BJ (cell line): ENCODE data around the gene ITGB6. TPM values are rescaled to one million over a fixed set of nuclear protein-coding genes. Genes with fewer than 3 reads are reported as not detected.

ENCODE experiments used
- CTCF ChIA-PET: fragments of 350-600 bp; formaldehyde crosslinking; extraction: SDS; loops from one replicate; lab custom pipeline; 2021; ENCODE audit warnings: antibody characterized with exemption, inconsistent platforms; lab: Yijun Ruan, JAX
- POLR2A ChIA-PET: fragments of 300-600 bp; sonication (Branson Sonifier 250); formaldehyde crosslinking; extraction: SDS; loops from one replicate; lab custom pipeline; 2021; ENCODE audit warnings: antibody characterized with exemption; lab: Charles Lee
- DNase-seq: peaks from one replicate; pipeline ENCODE4 v3.0.0-alpha.2; 2011; ENCODE audit warnings: low read depth
- H3K27me3 ChIP-seq: 2 replicates; pipeline ENCODE4 v1.6.0; 2011; ENCODE audit warnings: low read length; ENCODE audit not compliant: control insufficient read depth, insufficient read depth
- H3K36me3 ChIP-seq: 2 replicates; pipeline ENCODE4 v1.5.1; 2011; ENCODE audit warnings: low read length; ENCODE audit not compliant: control insufficient read depth, insufficient read depth
- H3K4me3 ChIP-seq: 2 replicates; pipeline ENCODE4 v1.5.1; 2011; ENCODE audit warnings: low read depth, mild to moderate bottlenecking, control low read depth, low read length
- CTCF ChIP-seq: IDR thresholded peaks from 2 replicates; pipeline ENCODE4 v1.5.1; 2011; ENCODE audit warnings: low read depth, mild to moderate bottlenecking, control low read depth, inconsistent platforms, low read length, moderate library complexity; ENCODE audit not compliant: insufficient read depth
- polyA plus RNA-seq: library from polyadenylated mRNA; depleted of rRNA; stranded (reverse); fragments of >200 nt; gene quantifications from 2 replicates; pipeline ENCODE4 v1.2.3, GENCODE V29; 2011

Gene ITGB6
- polyA plus RNA-seq, 1 experiment, result 0.01 TPM

- POLR2A ChIA-PET, result no interaction called here
- no peaks in the 10 kb centered on the region for H3K36me3 ChIP-seq
- no peak for TF ChIP-seq CTCF
- H3K27me3 ChIP-seq, result no peaks in the 10 kb centered on the region
- H3K4me3 ChIP-seq, result no peak overlapping the region
- CTCF ChIA-PET, result interaction anchor here (0.6 to 1.7 kb wide), 4 partner anchors 8 to 38 kb away, joined by 3 to 4 read pairs (median 4); no protein-coding TSS in a partner anchor
- no peak for DNase-seq
These were observed 59.6 kb downstream of the ITGB6 start for GRCh38 chr2:160140471-160140870.

- ChIA-PET CTCF (interaction anchor here (0.6 to 1.7 kb wide), 4 partner anchors 9 to 130 kb away, joined by 3 to 4 read pairs (median 4); no protein-coding TSS in a partner anchor), POLR2A (interaction anchor here (0.5 kb wide), 1 partner anchor 93 kb away, joined by 3 read pairs; no protein-coding TSS in a partner anchor)
- no peaks in the 10 kb centered on the region for H3K36me3 ChIP-seq
- H3K27me3 ChIP-seq, result no peaks in the 10 kb centered on the region
- no peak overlapping the region for H3K4me3 ChIP-seq
- no peak for TF ChIP-seq CTCF
- no peak for DNase-seq
These were observed 60.1 kb downstream of the ITGB6 start for GRCh38 chr2:160139991-160140390.

- Histone ChIP-seq H3K4me3 (no peak overlapping the region), H3K27me3 (no peaks in the 10 kb centered on the region), H3K36me3 (no peaks in the 10 kb centered on the region)
- no peak for DNase-seq
- no peak for TF ChIP-seq CTCF
- CTCF ChIA-PET, result interaction anchor here (0.6 to 1.7 kb wide), 3 partner anchors 10 to 131 kb away, joined by 3 to 4 read pairs (median 4); no protein-coding TSS in a partner anchor
- POLR2A ChIA-PET, result no interaction called here
These were observed 60.7 kb downstream of the ITGB6 start for GRCh38 chr2:160139350-160139749.

GRCh38 chr2:160138406-160138805, 61.7 kb downstream of the ITGB6 start:
- CTCF ChIA-PET, result interaction anchor here (1.4 kb wide), 1 partner anchor 14 kb away, joined by 5 read pairs; no protein-coding TSS in a partner anchor
- no peak for TF ChIP-seq CTCF
- Histone ChIP-seq H3K4me3 (no peak overlapping the region), H3K36me3 (no peaks in the 10 kb centered on the region), H3K27me3 (no peaks in the 10 kb centered on the region)
- no peak for DNase-seq
- POLR2A ChIA-PET, result no interaction called here

- POLR2A ChIA-PET, result no interaction called here
- no peak overlapping the region for H3K4me3 ChIP-seq
- no peak for DNase-seq
- CTCF ChIA-PET, result interaction anchor here (1.4 kb wide), 1 partner anchor 13 kb away, joined by 5 read pairs; no protein-coding TSS in a partner anchor
- H3K36me3 ChIP-seq, result no peaks in the 10 kb centered on the region
- no peak for TF ChIP-seq CTCF
- H3K27me3 ChIP-seq, result no peaks in the 10 kb centered on the region
These were observed 62.6 kb downstream of the ITGB6 start for GRCh38 chr2:160137464-160137863.
